Measurements from ENCODE around the gene PDE4D. TPM values are rescaled to one million over a fixed set of nuclear protein-coding genes. Genes with fewer than 3 reads are reported as not detected.

Gene PDE4D
- total and polyA plus RNA-seq, 2 experiments from 2014 or later: 4.3 to 9.7 TPM

GRCh38 chr5:59007460-59008063 is 886.0 kb downstream of the PDE4D start:
- 6 to 7% methylated on average over 2 of the region's 2 CpGs for WGBS, 2 experiments (ENCODE audit: low coverage in 1 of 2, low lambda C conversion rate in 2 of 2, missing lambda C conversion rate in 2 of 2)
- in situ Hi-C loops (cut with MboI): loop anchor here (10.0 kb wide), 1 partner anchor 113 kb away; no protein-coding TSS in a partner anchor

GRCh38 chr5:59005934-59006701 is 887.4 kb downstream of the PDE4D start:
- no peaks in the 10 kb centered on the region for H3K36me3 ChIP-seq (ENCODE audit: low read depth)
- H3F3A ChIP-seq (ENCODE audit: insufficient read depth): no peaks in the 10 kb centered on the region
- no peaks in the 10 kb centered on the region for H4K20me1 ChIP-seq (ENCODE audit: insufficient read depth)
- H3K4me1 ChIP-seq (ENCODE audit: insufficient read depth): no peaks in the 10 kb centered on the region
- H3K9me3 ChIP-seq (ENCODE audit: low read depth): no peaks in the 10 kb centered on the region
- WGBS, 2 experiments (ENCODE audit: low coverage in 1 of 2, low lambda C conversion rate in 2 of 2, missing lambda C conversion rate in 2 of 2): 97% methylated on average over 7 of the region's 7 CpGs
- no peak for DNase-seq
- H3K4me3 ChIP-seq: no peak overlapping the region
- peaks cover 93% of the 10 kb centered on the region for H3K79me2 ChIP-seq (ENCODE audit: insufficient read depth)
- no peak overlapping the region for H3K27ac ChIP-seq
- H3K9ac ChIP-seq: no peak overlapping the region
- no peak overlapping the region for H3K4me2 ChIP-seq (ENCODE audit: unreplicated experiment)
- H3K9me2 ChIP-seq (ENCODE audit: insufficient read depth): no peaks in the 10 kb centered on the region
- no peaks in the 10 kb centered on the region for H3K27me3 ChIP-seq (replicated peaks; ENCODE audit: insufficient read depth)
- TF ChIP-seq EZH2phosphoT487 (IDR thresholded peaks at IDR 0.05; ENCODE audit: insufficient read depth, low read depth) (no peak), EZH2 (IDR thresholded peaks at IDR 0.05; ENCODE audit: insufficient read depth, poor library complexity, severe bottlenecking) (no peak)
- no peak overlapping the region for H2AFZ ChIP-seq
- in situ Hi-C loops (cut with MboI): loop anchor here (10.0 kb wide), 1 partner anchor 111 kb away; no protein-coding TSS in a partner anchor

More at GRCh38 chr5:59007460-59008063, 886.0 kb downstream of the PDE4D start:
- no peak overlapping the region for H2AFZ ChIP-seq
- no peak overlapping the region for H3K27ac ChIP-seq
- H3K9ac ChIP-seq: no peak overlapping the region
- no peak overlapping the region for H3K4me3 ChIP-seq
- H3K9me3 ChIP-seq (ENCODE audit: low read depth): no peaks in the 10 kb centered on the region
- H3K4me2 ChIP-seq (ENCODE audit: unreplicated experiment): no peak overlapping the region
- TF ChIP-seq EZH2phosphoT487 (IDR thresholded peaks at IDR 0.05; ENCODE audit: insufficient read depth, low read depth): no peak
- no peak for TF ChIP-seq EZH2 (IDR thresholded peaks at IDR 0.05; ENCODE audit: insufficient read depth, poor library complexity, severe bottlenecking)
- H3K36me3 ChIP-seq (ENCODE audit: low read depth): no peaks in the 10 kb centered on the region
- no peaks in the 10 kb centered on the region for H3K27me3 ChIP-seq (replicated peaks; ENCODE audit: insufficient read depth)
- no peaks in the 10 kb centered on the region for H3K4me1 ChIP-seq (ENCODE audit: insufficient read depth)
- no peaks in the 10 kb centered on the region for H4K20me1 ChIP-seq (ENCODE audit: insufficient read depth)
- H3F3A ChIP-seq (ENCODE audit: insufficient read depth): no peaks in the 10 kb centered on the region
- H3K79me2 ChIP-seq (ENCODE audit: insufficient read depth): peaks cover 84% of the 10 kb centered on the region
- peak; percentile 54 for DNase-seq
- no peaks in the 10 kb centered on the region for H3K9me2 ChIP-seq (ENCODE audit: insufficient read depth)

GRCh38 chr5:59003641-59004040 is 889.9 kb downstream of the PDE4D start:
- Histone ChIP-seq H3F3A (ENCODE audit: insufficient read depth) (no peaks in the 10 kb centered on the region), H3K27ac (no peak overlapping the region), H3K4me1 (ENCODE audit: insufficient read depth) (no peaks in the 10 kb centered on the region), H3K36me3 (ENCODE audit: low read depth) (no peaks in the 10 kb centered on the region), H3K79me2 (ENCODE audit: insufficient read depth) (peaks cover 79% of the 10 kb centered on the region), H3K9ac (no peak overlapping the region), H4K20me1 (ENCODE audit: insufficient read depth) (no peaks in the 10 kb centered on the region), H3K9me3 (ENCODE audit: low read depth) (no peaks in the 10 kb centered on the region), H3K4me2 (ENCODE audit: unreplicated experiment) (no peak overlapping the region), H2AFZ (no peak overlapping the region), H3K4me3 (no peak overlapping the region), H3K27me3 (replicated peaks; ENCODE audit: insufficient read depth) (no peaks in the 10 kb centered on the region), H3K9me2 (ENCODE audit: insufficient read depth) (no peaks in the 10 kb centered on the region)
- TF ChIP-seq EZH2 (IDR thresholded peaks at IDR 0.05; ENCODE audit: insufficient read depth, poor library complexity, severe bottlenecking): no peak
- no peak for TF ChIP-seq EZH2phosphoT487 (IDR thresholded peaks at IDR 0.05; ENCODE audit: insufficient read depth, low read depth)
- in situ Hi-C loops (cut with MboI): loop anchor here (10.0 kb wide), 1 partner anchor 109 kb away; no protein-coding TSS in a partner anchor
- DNase-seq: no peak
- 80% methylated on average over 5 of the region's 5 CpGs for WGBS, 2 experiments (ENCODE audit: low coverage in 1 of 2, low lambda C conversion rate in 2 of 2, missing lambda C conversion rate in 2 of 2)

GRCh38 chr5:59003124-59003523 is 890.4 kb downstream of the PDE4D start:
- Histone ChIP-seq H3K27ac (no peak overlapping the region), H3F3A (ENCODE audit: insufficient read depth) (no peaks in the 10 kb centered on the region), H3K36me3 (ENCODE audit: low read depth) (no peaks in the 10 kb centered on the region), H3K27me3 (replicated peaks; ENCODE audit: insufficient read depth) (no peaks in the 10 kb centered on the region), H3K4me2 (ENCODE audit: unreplicated experiment) (no peak overlapping the region), H3K9me3 (ENCODE audit: low read depth) (no peaks in the 10 kb centered on the region), H3K4me1 (ENCODE audit: insufficient read depth) (no peaks in the 10 kb centered on the region), H4K20me1 (ENCODE audit: insufficient read depth) (no peaks in the 10 kb centered on the region), H2AFZ (no peak overlapping the region), H3K9me2 (ENCODE audit: insufficient read depth) (no peaks in the 10 kb centered on the region), H3K4me3 (no peak overlapping the region), H3K9ac (no peak overlapping the region), H3K79me2 (ENCODE audit: insufficient read depth) (peaks cover 79% of the 10 kb centered on the region)
- DNase-seq: no peak
- TF ChIP-seq EZH2 (IDR thresholded peaks at IDR 0.05; ENCODE audit: insufficient read depth, poor library complexity, severe bottlenecking) (no peak), EZH2phosphoT487 (IDR thresholded peaks at IDR 0.05; ENCODE audit: insufficient read depth, low read depth) (no peak)
- WGBS, 2 experiments (ENCODE audit: low coverage in 1 of 2, low lambda C conversion rate in 2 of 2, missing lambda C conversion rate in 2 of 2): 61 to 68% methylated on average over 4 of the region's 4 CpGs
- in situ Hi-C loops (cut with MboI): loop anchor here (10.0 kb wide), 1 partner anchor 108 kb away; no protein-coding TSS in a partner anchor

Data from GM23248 (cell line).